Pancreas (tissue), 10 donors: ENCODE measurements around the gene MTMR2. TPM values are rescaled to one million over a fixed set of nuclear protein-coding genes. Genes with fewer than 3 reads are reported as not detected.

Source experiments
- ATAC-seq, 4 donors: fragments of 200-7000 bp; cut with Tn5 transposase; one replicate each; pipeline versions ENCODE4 v1.8.0 to v1.9.1; 2020; ENCODE audit warnings: mild to moderate bottlenecking in 4 of 4, moderate library complexity in 4 of 4
- DNase-seq, 6 donors: peaks; one replicate each; pipeline ENCODE4 v3.0.0-alpha.2; 2020
- FAIRE-seq: peaks from 2 replicates; lab custom pipeline; 2012; peaks lifted over from hg19 to GRCh38; lab: Jason Lieb, UNC
- H3K27ac ChIP-seq, 4 donors: fragments of 200-600 bp; sonication (generic); 1 replicate in 3 of 4; 2 replicates in 1 of 4; pipeline versions ENCODE4 v1.5.0 to v1.8.0; 2020
- H3K27me3 ChIP-seq, 4 donors: fragments of 200-600 bp; one replicate each; pipeline ENCODE4 v1.8.0; 2021
- H3K36me3 ChIP-seq, 3 donors: fragments of 200-600 bp; sonication (generic) in 1 of 3; one replicate each; pipeline versions ENCODE4 v1.5.0 to v1.8.0; 2020 to 2021
- H3K4me1 ChIP-seq, 3 donors: fragments of 200-600 bp; one replicate each; pipeline ENCODE4 v1.8.0; 2021
- H3K4me3 ChIP-seq, 4 donors: fragments of 200-600 bp; sonication (generic) in 2 of 4; one replicate each; pipeline versions ENCODE4 v1.5.0 to v1.8.0; 2020 to 2021
- H3K9me3 ChIP-seq, 4 donors: fragments of 200-600 bp; one replicate each; pipeline ENCODE4 v1.8.0; 2021
- CTCF ChIP-seq, 4 donors: fragments of 200-600 bp; sonication (generic) in 3 of 4; IDR thresholded peaks; one replicate each; pipeline versions ENCODE4 v1.5.0 to v1.8.0; 2021; ENCODE audit warnings: antibody characterized with exemption in 4 of 4
- WGBS, 2 donors: extraction: QIAGEN DNeasy Blood & Tissue Kit; methylation state at CpG; one replicate each; pipeline ENCODE4 v1.1.7; 2013; 5-methylcytosine and 5-hydroxymethylcytosine counted together
- intact Hi-C, 3 donors: fragments of 100-400 bp; cut with DNase I; formaldehyde crosslinking; loops; one replicate each; pipeline versions ENCODE4 v1.11.1 to v1.14.2; 2022
- polyA plus RNA-seq, 2 donors: library from polyadenylated mRNA; stranded (reverse); fragments of 200-250 nt; gene quantifications; one replicate each; pipeline ENCODE4 v1.2.3, GENCODE V29; 2013
- total RNA-seq, 6 donors: library from RNA; stranded (reverse); fragmentation: NEBNext Ultra II Directional in 4 of 6; extraction: Animal tissue kit (Norgen Biotek cat#: 25700) in 4 of 6; gene quantifications; one replicate each; pipeline versions ENCODE4 v1.2.1 to v1.2.4, GENCODE V29; 2021 to 2023
- donor health status: healthy with polysubstance abuse.
- donor health status: DM: no; HTN: no; CAD: no; lungs with moderate emphysema.
- donor health status: DM: no; HTN: no; CAD: no.
- donor health status: control.
- donor health status: control.
- donor health status: Bipolar disorder and iron deficiency.
- donor health status: DM: yes; HTN: yes; CAD: no.
- donor health status: DM: no; HTN: no; CAD: no.
- donor health status: DM: no; HTN: no; CAD: no.
- donor health status: DM: yes; HTN: yes; CAD: no.

Gene MTMR2
- total and polyA plus RNA-seq, 8 donors: 5.1 to 14.4 (median 9.8) TPM

GRCh38 chr11:95920460-95921105 is 3.3 kb downstream of the MTMR2 start:
- no peak overlapping the region for H3K4me3 ChIP-seq
- no peaks in the 10 kb centered on the region for H3K27me3 ChIP-seq
- no peaks in the 10 kb centered on the region for H3K36me3 ChIP-seq
- TF ChIP-seq CTCF (IDR thresholded peaks at IDR 0.05): no peak
- FAIRE-seq: no peak
- no peak for ATAC-seq
- intact Hi-C loops: no loop called here
- peaks cover 4 to 20% (median 17%) of the 10 kb centered on the region in 3 donors for H3K4me1 ChIP-seq
- H3K9me3 ChIP-seq: no peaks in the 10 kb centered on the region
- 85 to 86% methylated on average over 3 of the region's 3 CpGs for WGBS, 2 donors
- DNase-seq: no peak
- no peak overlapping the region for H3K27ac ChIP-seq

- no peak for DNase-seq
- H3K4me3 ChIP-seq: no peak overlapping the region
- ATAC-seq: no peak
- no peaks in the 10 kb centered on the region for H3K9me3 ChIP-seq
- WGBS, 2 donors: 40 to 59% methylated on average over 3 of the region's 3 CpGs
- intact Hi-C loops: no loop called here
- TF ChIP-seq CTCF (IDR thresholded peaks at IDR 0.05): no peak
- H3K36me3 ChIP-seq: no peaks in the 10 kb centered on the region
- FAIRE-seq: no peak
- H3K27ac ChIP-seq: no peak overlapping the region
- peaks cover 0 to 14% (median 11%) of the 10 kb centered on the region in 3 donors for H3K4me1 ChIP-seq
- no peaks in the 10 kb centered on the region for H3K27me3 ChIP-seq
Measured at GRCh38 chr11:95919514-95919913, 4.4 kb downstream of the MTMR2 start.

GRCh38 chr11:95918720-95919119 is 5.2 kb downstream of the MTMR2 start:
- intact Hi-C loops: no loop called here
- TF ChIP-seq CTCF (IDR thresholded peaks at IDR 0.05): no peak
- no peak for ATAC-seq
- DNase-seq: no peak
- 87 to 93% methylated on average over 3 of the region's 3 CpGs for WGBS, 2 donors
- Histone ChIP-seq H3K9me3 (no peaks in the 10 kb centered on the region), H3K36me3 (no peaks in the 10 kb centered on the region), H3K4me3 (no peak overlapping the region), H3K4me1 (peaks cover 0 to 13% (median 11%) of the 10 kb centered on the region in 3 donors), H3K27ac (no peak overlapping the region), H3K27me3 (no peaks in the 10 kb centered on the region)
- FAIRE-seq: no peak

GRCh38 chr11:95918056-95918455 is 5.9 kb downstream of the MTMR2 start:
- H3K36me3 ChIP-seq: no peaks in the 10 kb centered on the region
- TF ChIP-seq CTCF (IDR thresholded peaks at IDR 0.05): no peak
- H3K9me3 ChIP-seq: no peaks in the 10 kb centered on the region
- DNase-seq: no peak
- H3K27ac ChIP-seq: no peak overlapping the region
- H3K4me1 ChIP-seq: peaks cover 0 to 13% (median 11%) of the 10 kb centered on the region in 3 donors
- no peak for FAIRE-seq
- 62 to 63% methylated on average over 2 of the region's 2 CpGs for WGBS, 2 donors
- intact Hi-C loops: no loop called here
- H3K27me3 ChIP-seq: no peaks in the 10 kb centered on the region
- no peak overlapping the region for H3K4me3 ChIP-seq
- ATAC-seq: no peak
